GM21528 (cell line): ENCODE results near the gene PHYH.
"Not testable (repeated sequence)": the region's sequence is repeated elsewhere in the genome, so short reads cannot be mapped to it uniquely, and the experiment has no call there.

Source experiments
- ATAC-seq: cut with Tn5 transposase; IDR thresholded peaks from one replicate; pipeline ENCODE4 v1.9.1; 2021; ENCODE audit warnings: mild to moderate bottlenecking, moderate library complexity; ENCODE audit not compliant: unreplicated experiment, low FRiP score

Gene PHYH

GRCh38 chr10:13299437-13300287 lies at the start of gene PHYH:
Gene PHYH, minus strand, starts transcription at chr10:13300064. Its CDS starts 22 bp downstream, at chr10:13300042.
- peak; percentile 66 for ATAC-seq

GRCh38 chr10:13348216-13349017 lies 48.6 kb upstream of the PHYH start, which contains the start of gene SEPHS1:
Gene SEPHS1, minus strand, starts transcription at chr10:13348293. Its CDS starts 3,343 bp downstream, at chr10:13344950.
- ATAC-seq, result peak; percentile 69

GRCh38 chr10:13347500-13348156 lies 47.8 kb upstream of the PHYH start:
- peak; percentile 53 for ATAC-seq

- peak; percentile 25 for ATAC-seq
Observed at GRCh38 chr10:13347043-13347499, 47.2 kb upstream of the PHYH start.

GRCh38 chr10:13346283-13347042 lies 46.6 kb upstream of the PHYH start:
- ATAC-seq, result no peak

- ATAC-seq, result peak; percentile 85
Observed at GRCh38 chr10:13340626-13341376, 40.9 kb upstream of the PHYH start.

GRCh38 chr10:13340068-13340467 lies 40.2 kb upstream of the PHYH start:
- peak; percentile 3 for ATAC-seq

GRCh38 chr10:13338390-13339110 lies 38.7 kb upstream of the PHYH start:
- ATAC-seq, result no peak

- no peak for ATAC-seq
Observed at GRCh38 chr10:13337827-13338196, 37.9 kb upstream of the PHYH start.

- ATAC-seq, result no peak
Observed at GRCh38 chr10:13337128-13337826, 37.4 kb upstream of the PHYH start.

GRCh38 chr10:13335881-13336280 lies 36.0 kb upstream of the PHYH start:
- peak; percentile 43 for ATAC-seq

- ATAC-seq, result no peak
Observed at GRCh38 chr10:13334556-13334955, 34.7 kb upstream of the PHYH start.

- ATAC-seq, result no peak
Observed at GRCh38 chr10:13331646-13332045, 31.8 kb upstream of the PHYH start.

GRCh38 chr10:13330980-13331379 lies 31.1 kb upstream of the PHYH start:
- ATAC-seq, result not testable (repeated sequence)

- ATAC-seq, result no peak
Observed at GRCh38 chr10:13329565-13329964, 29.7 kb upstream of the PHYH start.

- no peak for ATAC-seq
Observed at GRCh38 chr10:13328613-13329012, 28.7 kb upstream of the PHYH start.

- no peak for ATAC-seq
Observed at GRCh38 chr10:13328126-13328525, 28.3 kb upstream of the PHYH start.

- ATAC-seq, result no peak
Observed at GRCh38 chr10:13327534-13327933, 27.7 kb upstream of the PHYH start.
